ENCODE results near the gene DYDC1.

DNA sequence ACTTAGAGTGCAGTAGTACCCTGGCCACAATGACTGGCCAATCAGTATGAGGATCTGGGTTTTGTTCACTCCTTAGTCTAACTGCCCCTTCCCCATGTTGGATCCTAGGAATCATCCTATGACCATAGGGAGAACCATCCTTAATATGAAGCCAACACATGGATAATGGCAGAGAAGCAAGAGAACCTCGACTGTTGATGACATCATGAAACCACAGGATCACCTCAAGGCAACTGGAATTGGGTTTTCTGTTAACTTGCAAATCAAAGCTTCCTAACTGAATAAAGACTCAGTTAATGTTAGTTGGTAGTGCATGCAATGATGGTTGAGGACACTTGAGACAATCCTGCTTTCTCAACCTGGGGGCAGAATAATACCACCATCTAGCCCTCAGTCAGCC lies 48.5 kb upstream of the DYDC1 start:
- TF ChIP-seq, protein P1, sequence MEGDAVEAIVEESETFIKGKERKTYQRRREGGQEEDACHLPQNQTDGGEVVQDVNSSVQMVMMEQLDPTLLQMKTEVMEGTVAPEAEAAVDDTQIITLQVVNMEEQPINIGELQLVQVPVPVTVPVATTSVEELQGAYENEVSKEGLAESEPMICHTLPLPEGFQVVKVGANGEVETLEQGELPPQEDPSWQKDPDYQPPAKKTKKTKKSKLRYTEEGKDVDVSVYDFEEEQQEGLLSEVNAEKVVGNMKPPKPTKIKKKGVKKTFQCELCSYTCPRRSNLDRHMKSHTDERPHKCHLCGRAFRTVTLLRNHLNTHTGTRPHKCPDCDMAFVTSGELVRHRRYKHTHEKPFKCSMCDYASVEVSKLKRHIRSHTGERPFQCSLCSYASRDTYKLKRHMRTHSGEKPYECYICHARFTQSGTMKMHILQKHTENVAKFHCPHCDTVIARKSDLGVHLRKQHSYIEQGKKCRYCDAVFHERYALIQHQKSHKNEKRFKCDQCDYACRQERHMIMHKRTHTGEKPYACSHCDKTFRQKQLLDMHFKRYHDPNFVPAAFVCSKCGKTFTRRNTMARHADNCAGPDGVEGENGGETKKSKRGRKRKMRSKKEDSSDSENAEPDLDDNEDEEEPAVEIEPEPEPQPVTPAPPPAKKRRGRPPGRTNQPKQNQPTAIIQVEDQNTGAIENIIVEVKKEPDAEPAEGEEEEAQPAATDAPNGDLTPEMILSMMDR (IDR thresholded peaks at IDR 0.05) = no peak
- no peak for TF ChIP-seq MXI1 (IDR thresholded peaks at IDR 0.05; ENCODE audit: low read depth, low read length)
- TF ChIP-seq, protein P2, sequence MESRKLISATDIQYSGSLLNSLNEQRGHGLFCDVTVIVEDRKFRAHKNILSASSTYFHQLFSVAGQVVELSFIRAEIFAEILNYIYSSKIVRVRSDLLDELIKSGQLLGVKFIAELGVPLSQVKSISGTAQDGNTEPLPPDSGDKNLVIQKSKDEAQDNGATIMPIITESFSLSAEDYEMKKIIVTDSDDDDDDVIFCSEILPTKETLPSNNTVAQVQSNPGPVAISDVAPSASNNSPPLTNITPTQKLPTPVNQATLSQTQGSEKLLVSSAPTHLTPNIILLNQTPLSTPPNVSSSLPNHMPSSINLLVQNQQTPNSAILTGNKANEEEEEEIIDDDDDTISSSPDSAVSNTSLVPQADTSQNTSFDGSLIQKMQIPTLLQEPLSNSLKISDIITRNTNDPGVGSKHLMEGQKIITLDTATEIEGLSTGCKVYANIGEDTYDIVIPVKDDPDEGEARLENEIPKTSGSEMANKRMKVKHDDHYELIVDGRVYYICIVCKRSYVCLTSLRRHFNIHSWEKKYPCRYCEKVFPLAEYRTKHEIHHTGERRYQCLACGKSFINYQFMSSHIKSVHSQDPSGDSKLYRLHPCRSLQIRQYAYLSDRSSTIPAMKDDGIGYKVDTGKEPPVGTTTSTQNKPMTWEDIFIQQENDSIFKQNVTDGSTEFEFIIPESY (IDR thresholded peaks at IDR 0.05; ENCODE audit: borderline replicate concordance, low read depth) = no peak
- TF ChIP-seq YY1 (IDR thresholded peaks at IDR 0.05; ENCODE audit: low read depth) = no peak
- TF ChIP-seq GATA2 (CRISPR knock-in tag; IDR thresholded peaks at IDR 0.05) = no peak
- TF ChIP-seq TAF1 (IDR thresholded peaks at IDR 0.05; ENCODE audit: borderline replicate concordance, low read depth, low read length) = no peak
